ENCODE results near the gene CPZ. TPM values are rescaled to one million over a fixed set of nuclear protein-coding genes. Genes with fewer than 3 reads are reported as not detected.

CPZ gene
- total and polyA plus RNA-seq, 2 experiments from 2014 or later: 24.6 to 37.3 TPM

GRCh38 chr4:8582436-8582835 is 10.1 kb upstream of the CPZ start (continued):
- TF ChIP-seq ETS1 (IDR thresholded peaks at IDR 0.05) (no peak), CREB1 (CRISPR knock-in tag; IDR thresholded peaks at IDR 0.05; ENCODE audit: low read depth) (no peak), EZH2 (IDR thresholded peaks at IDR 0.05; ENCODE audit: low read depth, unreplicated experiment) (no peak), ZNF331 (CRISPR knock-in tag; IDR thresholded peaks at IDR 0.05; ENCODE audit: low read depth) (no peak), CTCF (conservative IDR thresholded peaks at IDR 0.05; ENCODE audit: low read depth in 2 of 2) (no peak), ZNF114 (CRISPR knock-in tag; IDR thresholded peaks at IDR 0.05) (no peak), NANOG (IDR thresholded peaks at IDR 0.05; ENCODE audit: borderline replicate concordance) (no peak), STAT1 (IDR thresholded peaks at IDR 0.05; ENCODE audit: unreplicated experiment) (no peak), POLR2AphosphoS5 (IDR thresholded peaks at IDR 0.05; ENCODE audit: low read depth) (no peak)

GRCh38 chr4:8582941-8583654 is 9.5 kb upstream of the CPZ start:
- Mint-ChIP-seq H3K36me3 (ENCODE audit: low read depth) (no peaks in the 10 kb centered on the region), H3K27ac (no peak overlapping the region), H3K4me1 (peaks cover 32% of the 10 kb centered on the region), H3K4me3 (no peak overlapping the region), H3K27me3 (ENCODE audit: insufficient read depth, low read depth, poor library complexity) (peaks cover 37% of the 10 kb centered on the region), H3K9me3 (no peaks in the 10 kb centered on the region)
- Histone ChIP-seq H3K27ac (ENCODE audit: low read depth) (no peak overlapping the region), H3K27me3 (ENCODE audit: insufficient read depth) (peaks cover 13% of the 10 kb centered on the region), H3K9me2 (ENCODE audit: insufficient read depth) (no peaks in the 10 kb centered on the region), H3K4me3 (no peak overlapping the region), H2AFZ (no peak overlapping the region), H3K36me3 (ENCODE audit: insufficient read depth) (no peaks in the 10 kb centered on the region), H3K4me1 (ENCODE audit: insufficient read depth) (peaks cover 9% of the 10 kb centered on the region; the same call in 1 of the 2 replicates), H3K4me2 (no peak overlapping the region), H3F3A (replicated peaks; ENCODE audit: low read depth) (0 out of 2 replicates have a peak, but pooled peaks cover 2% of the 10 kb centered on the region), H4K20me1 (replicated peaks; ENCODE audit: insufficient read depth) (no peaks in the 10 kb centered on the region), H3K79me2 (replicated peaks; ENCODE audit: insufficient read depth) (no peaks in the 10 kb centered on the region)
- no peak for ATAC-seq
- DNase-seq (ENCODE audit: low spot score): no peak
- TF ChIP-seq POLR2AphosphoS5 (IDR thresholded peaks at IDR 0.05; ENCODE audit: low read depth) (no peak), EZH2phosphoT487 (IDR thresholded peaks at IDR 0.05; ENCODE audit: unreplicated experiment) (no peak), CTCF (conservative IDR thresholded peaks at IDR 0.05; ENCODE audit: low read depth in 2 of 2) (no peak), ZNF331 (CRISPR knock-in tag; IDR thresholded peaks at IDR 0.05; ENCODE audit: low read depth) (no peak), REST (IDR thresholded peaks at IDR 0.05; ENCODE audit: unreplicated experiment) (no peak)

Data from GM23338 (cell line).